GM18873 (cell line): ENCODE results near the gene XBP1.
"Not testable (repeated sequence)": the region's sequence is repeated elsewhere in the genome, so short reads cannot be mapped to it uniquely, and the experiment has no call there.

ENCODE experiments used
- ATAC-seq: cut with Tn5 transposase; IDR thresholded peaks from one replicate; pipeline ENCODE4 v1.9.1; 2021; ENCODE audit warnings: mild to moderate bottlenecking, moderate library complexity, moderate number of reproducible peaks; ENCODE audit not compliant: unreplicated experiment, low FRiP score

Gene XBP1

DNA sequence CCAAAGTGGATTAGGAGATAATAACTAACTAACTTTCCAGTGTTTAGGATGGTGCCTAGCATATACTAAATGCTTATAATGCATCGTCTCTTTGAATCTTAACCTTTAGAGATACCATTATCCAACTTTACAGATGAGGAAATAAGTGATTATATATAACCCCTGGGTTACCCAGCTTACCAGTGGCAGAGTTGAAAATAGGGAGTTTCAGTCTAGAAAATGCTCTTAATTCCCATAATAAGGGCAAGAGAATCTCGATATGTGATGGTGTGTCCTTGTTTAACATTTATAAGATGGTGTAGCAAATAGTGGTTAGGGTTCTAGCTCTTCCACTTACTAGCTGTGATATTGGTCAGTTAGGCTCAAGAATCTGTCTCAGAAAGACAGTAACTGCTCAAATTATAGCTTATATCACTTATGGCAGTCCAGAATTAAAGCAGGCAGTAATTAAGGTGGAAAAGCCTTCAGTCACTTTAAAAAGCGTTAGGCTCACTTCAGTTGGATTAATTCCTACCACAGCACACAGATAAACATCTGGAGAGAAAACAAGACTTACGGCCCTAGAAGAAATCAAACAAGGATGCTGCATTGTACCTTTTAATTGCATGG lies 6.3 kb downstream of the XBP1 start:
- ATAC-seq = no peak

GRCh38 chr22:28792491-28793383 lies 7.6 kb downstream of the XBP1 start:
- peak; percentile 30 for ATAC-seq

DNA sequence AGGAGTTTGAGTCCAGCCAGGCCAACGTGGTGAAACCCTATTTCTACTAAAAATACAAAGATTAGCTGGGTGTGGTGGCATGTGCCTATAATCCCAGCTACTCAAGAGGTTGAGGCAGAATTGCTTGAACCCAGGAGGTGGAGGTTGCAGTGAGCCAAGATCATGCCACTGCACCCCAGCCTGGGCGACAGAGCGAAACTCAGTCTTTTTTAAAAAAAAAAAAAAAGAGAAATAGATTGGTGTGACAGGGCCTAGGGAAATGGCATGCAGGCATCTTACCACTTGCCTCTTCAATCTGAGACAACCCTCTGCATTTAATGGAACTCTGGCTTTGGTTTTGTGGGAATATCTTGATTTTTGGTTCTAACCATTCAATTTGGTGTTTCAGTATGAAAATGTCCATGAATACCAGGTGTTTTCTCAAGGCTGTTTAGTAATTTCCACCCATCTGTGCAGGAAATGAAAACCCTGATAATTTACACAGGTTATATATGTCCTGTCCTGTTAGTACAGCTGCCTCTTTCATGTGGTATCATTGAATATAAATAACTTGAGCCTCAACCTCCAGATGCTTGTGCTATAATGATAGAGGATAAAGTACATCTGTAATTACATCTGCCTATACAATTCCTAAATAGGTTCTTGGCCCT lies 8.4 kb downstream of the XBP1 start:
- ATAC-seq = peak; percentile 59

DNA sequence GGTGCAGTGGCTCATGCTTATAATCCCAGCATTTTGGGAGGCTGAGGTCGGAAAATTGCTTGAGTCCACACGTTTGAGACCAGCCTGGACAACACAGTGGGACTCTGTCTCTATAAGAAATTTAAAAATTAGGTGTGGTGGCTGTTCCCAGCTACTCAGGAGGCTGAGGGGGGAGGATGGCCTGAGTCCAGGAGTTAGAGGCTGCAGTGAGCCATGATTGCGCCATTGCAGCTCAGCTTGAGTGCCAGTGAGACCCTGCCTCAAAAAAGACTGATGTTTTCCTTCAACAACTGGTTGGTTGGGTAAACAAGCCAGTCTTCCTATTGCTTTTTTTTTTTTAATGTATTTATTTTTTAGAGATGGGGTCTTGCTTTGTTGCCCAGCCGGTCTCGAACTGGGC lies 9.2 kb downstream of the XBP1 start:
- ATAC-seq = no peak

- ATAC-seq = no peak
Observed at GRCh38 chr22:28788601-28789000, 11.8 kb downstream of the XBP1 start.

DNA sequence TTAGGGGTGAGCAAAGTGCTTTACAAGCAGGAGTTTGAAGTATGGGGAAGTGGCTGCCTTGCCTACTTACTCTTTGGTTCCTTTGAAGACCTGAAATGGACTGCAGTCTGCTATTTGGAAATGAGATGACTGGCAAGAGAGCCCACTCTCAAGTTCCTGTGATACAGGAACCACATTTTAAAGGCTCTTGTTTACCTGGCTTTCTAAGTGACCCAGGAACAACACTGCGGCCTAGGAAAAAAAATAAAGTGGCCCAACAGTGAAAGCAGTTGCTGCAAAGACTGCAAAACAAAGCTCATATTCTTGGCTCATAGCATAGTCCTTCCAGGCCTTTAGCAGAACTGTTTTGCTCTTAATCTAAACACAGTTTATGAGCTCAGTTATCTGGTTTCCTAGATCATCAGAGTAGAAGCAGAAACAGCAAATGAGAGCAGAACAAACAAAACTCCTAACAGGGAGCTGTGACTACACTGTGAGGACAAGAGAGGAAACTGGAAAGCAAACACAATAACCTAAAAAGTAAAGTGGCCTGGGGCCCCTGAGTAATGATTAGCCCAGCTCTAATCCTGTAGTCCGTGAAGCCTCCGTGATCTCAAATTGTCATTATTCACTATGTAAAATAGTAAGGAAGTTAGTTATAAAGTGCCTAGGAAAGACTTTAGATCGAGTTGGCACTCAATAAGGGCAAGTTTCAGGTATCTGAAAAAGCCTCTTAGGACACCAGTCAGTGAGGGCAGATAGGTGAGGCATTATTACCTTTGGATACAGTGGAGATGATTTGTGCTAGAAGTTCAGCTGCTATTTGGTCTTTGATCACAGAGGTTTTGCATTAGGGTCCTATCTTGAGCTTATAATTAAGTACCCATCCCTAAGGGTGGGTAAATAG lies 16.3 kb downstream of the XBP1 start:
- ATAC-seq = no peak

DNA sequence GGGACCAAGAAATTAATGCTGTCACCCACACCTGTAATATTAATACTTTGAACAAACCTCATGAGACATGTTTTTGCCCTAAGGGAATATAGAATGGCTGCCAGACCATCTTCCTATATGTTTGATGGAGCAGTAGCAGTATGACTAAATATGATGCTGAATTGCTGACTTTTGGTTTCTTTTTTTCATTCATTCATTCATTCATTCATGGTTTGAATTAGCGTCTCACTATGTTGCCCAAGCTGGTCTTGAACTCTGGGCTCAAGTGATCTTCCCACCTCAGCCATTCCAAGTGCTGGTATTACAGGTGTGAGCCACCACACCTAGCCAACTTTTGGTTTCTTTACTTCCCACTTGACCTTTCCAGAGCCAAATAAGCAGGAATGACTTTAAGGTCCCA lies 20.1 kb downstream of the XBP1 start:
- ATAC-seq = no peak

DNA sequence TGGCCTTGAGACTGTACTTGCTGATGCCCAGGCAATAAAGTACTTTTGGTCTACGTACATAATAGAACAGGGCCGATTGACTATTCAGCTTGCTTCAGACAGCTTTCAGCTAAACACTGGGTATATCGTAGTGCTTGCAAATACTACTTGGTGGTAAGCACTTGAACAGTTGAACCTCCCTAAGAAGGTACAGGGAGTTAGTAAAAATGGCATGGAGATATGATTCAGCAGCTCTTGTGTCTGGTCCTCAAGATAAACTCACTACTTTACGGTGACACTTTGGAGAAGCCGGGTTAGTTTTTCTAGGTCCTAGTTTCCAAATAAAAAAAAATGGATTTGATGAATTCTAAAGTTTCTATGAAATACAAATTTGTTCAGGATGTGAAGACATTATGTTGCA lies 20.5 kb downstream of the XBP1 start:
- ATAC-seq = no peak

DNA sequence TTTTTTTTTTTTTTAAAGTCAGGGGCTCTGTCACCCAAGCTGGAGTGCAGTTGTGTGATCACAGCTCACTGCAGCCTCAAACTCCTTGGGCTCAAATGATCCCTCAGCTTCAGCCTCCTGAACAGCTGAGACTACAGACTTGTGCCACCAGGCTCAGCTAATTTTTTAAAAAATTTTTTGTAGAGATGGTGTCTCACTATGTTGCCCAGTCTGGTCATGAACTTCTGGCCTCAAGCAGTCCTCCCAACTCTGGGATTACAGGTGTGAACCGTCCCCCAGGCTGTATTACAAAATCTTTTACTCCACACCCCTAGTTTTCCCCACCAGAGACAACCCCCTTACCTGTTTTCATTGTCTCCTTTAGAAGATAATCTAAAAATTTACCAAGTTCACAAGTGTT lies 26.0 kb downstream of the XBP1 start:
- no peak for ATAC-seq

DNA sequence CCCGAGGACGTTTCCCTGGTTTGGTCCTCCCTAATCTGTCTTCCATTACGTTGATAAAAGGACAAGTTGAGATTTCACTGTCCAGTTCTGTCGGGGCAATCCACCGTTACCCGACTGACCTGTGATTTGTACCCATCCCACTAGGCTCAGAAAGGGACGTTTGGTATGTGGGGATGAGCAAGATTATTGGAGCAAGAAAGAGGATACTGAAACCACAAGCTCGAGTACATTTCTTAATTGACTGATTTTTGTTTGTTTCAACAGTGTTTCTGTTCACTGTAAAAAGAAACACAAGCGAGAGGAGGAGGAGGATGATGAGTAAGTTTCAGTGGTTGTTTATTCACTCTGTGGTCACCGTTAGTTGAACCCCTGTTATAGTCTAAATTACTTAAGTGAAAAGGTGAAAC lies 26.9 kb downstream of the XBP1 start:
- peak; percentile 22 for ATAC-seq

GRCh38 chr22:28772633-28773460 lies 27.5 kb downstream of the XBP1 start, which contains the start of gene CCDC117:
Gene CCDC117 (plus strand): TSS chr22:28772695. CDS start chr22:28772850, 155 bp downstream.
- ATAC-seq = peak; percentile 76

DNA sequence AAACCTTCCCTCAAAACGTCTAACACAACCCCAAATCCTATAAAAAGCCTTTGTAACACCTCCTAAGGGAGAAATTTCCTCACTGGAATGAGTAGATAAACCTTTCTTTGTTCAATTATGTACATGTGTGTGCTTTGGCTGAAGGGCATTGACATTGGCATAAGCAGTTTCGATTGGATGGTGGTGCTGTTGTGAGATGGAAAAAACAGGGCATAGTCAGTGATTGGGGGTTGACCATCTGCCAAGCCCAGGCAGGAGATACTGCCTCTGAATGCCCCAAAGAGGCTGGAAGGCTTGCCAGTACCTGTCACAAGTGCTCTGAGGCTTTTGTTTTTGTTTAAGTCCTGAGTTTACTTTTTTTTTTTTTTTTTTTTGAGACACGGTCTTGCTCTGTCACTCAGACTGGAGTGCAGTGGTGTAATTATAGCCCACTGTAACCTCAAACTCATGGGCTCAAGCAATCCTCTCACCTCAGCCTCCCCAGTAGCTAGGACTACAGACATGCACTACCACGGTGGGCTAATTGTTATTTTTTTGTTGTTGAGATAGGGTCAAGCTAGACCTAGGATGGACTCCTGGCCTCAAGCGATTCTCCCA lies 29.1 kb downstream of the XBP1 start:
- ATAC-seq = no peak

DNA sequence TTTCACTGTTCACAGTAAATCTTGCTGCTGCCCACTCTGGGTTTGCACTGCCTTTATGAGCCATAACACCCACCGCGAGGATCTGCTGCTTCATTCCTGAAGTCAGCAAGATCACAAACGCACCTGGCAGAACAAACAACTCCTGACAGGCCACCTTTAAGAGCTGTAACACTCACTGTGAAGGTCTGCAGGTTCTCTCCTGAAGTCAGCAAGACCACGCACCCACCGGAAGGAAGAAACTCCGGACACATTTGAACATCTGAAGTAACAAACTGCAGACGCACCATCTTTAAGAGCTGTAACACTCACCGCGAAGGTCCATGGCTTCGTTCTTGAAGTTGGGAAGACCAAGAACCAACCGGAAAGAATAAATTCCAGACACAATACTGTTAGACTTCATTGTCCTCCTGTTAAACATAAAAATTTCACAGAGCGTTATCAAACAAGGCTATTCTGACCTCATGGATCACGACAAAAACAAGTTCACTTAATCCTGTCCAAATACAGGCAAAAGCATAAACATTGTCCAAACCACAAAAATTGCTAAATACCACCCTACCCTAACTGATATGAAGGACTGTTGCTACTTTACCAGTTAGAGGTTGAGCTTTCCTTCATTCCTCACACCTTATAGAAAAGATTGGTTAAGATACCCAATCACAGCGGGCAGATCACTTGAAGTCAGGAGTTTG lies 30.8 kb downstream of the XBP1 start:
- ATAC-seq = no peak

GRCh38 chr22:28768701-28769393 lies 31.5 kb downstream of the XBP1 start:
- no peak for ATAC-seq

DNA sequence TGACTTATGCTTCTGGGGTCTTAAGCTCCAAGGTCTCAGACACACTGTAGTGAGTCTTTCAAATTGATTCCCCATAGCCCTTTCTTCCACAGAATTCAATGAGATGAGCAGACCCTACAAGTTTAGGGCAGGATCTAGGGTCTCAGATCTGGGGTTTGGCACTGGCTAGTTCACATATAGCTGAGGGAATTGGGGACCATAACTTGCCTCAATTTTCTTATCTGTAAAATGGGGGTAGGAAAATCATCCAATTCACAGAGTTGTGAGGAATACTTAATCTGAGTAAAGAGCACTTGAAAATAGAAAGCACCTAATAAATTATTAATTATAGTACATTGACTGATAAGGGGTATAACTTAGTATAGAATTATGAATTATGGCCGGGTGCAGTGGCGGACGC lies 33.7 kb downstream of the XBP1 start:
- no peak for ATAC-seq

DNA sequence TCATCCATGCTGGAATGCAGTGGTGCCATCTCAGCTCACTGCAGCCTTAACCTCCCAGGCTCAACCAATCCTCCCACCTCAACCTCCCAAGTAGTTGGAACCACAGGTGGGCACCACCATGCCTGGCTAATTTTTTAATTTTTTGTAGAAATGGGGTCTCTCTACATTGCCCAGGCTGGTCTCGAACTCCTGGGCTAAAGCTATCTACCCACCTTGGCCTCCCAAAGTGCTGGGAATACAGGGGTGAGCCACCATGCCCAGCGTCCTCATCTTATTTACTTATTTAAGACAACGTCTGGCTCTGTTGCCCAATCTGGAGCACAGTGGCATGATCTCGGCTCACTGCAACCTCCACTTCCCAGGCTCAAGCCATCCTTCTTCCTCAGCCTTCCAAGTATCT lies 38.4 kb downstream of the XBP1 start:
- ATAC-seq = not testable (repeated sequence)

- ATAC-seq = no peak
Observed at GRCh38 chr22:28761449-28761755, 39.0 kb downstream of the XBP1 start.

DNA sequence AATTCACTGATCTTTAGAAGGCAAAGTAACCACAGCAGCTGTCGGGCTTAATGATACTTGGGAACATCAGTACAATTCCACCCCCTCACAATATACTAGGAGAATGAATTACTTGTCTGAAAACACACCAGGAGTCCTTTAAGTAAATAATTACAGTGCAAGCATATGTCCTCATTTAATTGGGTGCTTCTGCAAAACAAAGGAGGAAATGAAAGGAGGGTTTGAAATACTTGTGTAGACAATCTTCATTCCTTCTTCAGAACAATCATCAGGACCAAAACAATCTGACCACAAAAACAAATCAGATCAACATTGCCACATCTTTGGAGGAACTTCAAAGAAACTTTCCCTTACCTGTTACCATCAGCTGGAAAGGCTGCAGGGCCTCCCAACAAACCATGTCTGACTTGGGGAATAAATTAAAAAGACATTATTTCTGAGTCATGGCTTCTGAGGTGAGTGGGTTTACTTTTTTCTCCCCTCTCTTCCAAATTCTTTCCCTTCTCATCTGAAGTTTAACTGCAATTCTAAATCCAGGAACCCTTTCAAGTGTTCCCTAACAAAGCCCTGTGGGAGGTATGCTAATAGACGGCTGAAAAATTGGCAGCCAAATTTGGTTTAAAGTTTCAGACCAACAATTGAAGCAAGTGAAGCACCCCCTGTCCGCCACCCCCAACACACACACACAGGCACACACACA lies 40.4 kb downstream of the XBP1 start:
- ATAC-seq = no peak
